A673 (cell line): ENCODE measurements around the gene CRYBG3. TPM values are rescaled to one million over a fixed set of nuclear protein-coding genes. Genes with fewer than 3 reads are reported as not detected.

Source experiments
- BruUV-seq: library from RNA; stranded (reverse); fragments of 400-500 nt; replicated peaks from 2 replicates; lab custom pipeline; 2021; lab: Mats Ljungman, UMichigan
- CTCF ChIA-PET: fragments of 300-600 bp; sonication (Branson Sonifier 250); formaldehyde crosslinking; loops from one replicate; lab custom pipeline; 2022; ENCODE audit warnings: antibody characterized with exemption; lab: Charles Lee
- POLR2A ChIA-PET: fragments of 300-600 bp; sonication (Branson Sonifier 250); formaldehyde crosslinking; loops from one replicate; lab custom pipeline; 2022; ENCODE audit warnings: antibody characterized with exemption; ENCODE audit not compliant: low non-redundant PET; lab: Charles Lee
- DNase-seq: peaks from one replicate; pipeline ENCODE4 v3.0.0-alpha.2; 2015; ENCODE audit warnings: low spot score
- H3K27ac ChIP-seq: fragments of 200-600 bp; sonication (generic); 2 replicates; pipeline ENCODE4 v1.5.1; 2016; ENCODE audit warnings: mixed run types, low read depth, mild to moderate bottlenecking, mixed read lengths, antibody characterized with exemption, low read length; ENCODE audit not compliant: poor library complexity, severe bottlenecking
- H3K27me3 ChIP-seq: fragments of 200-600 bp; sonication (generic); replicated peaks from 2 replicates; pipeline ENCODE4 v1.6.1; 2017; ENCODE audit warnings: mixed run types, low read depth, mild to moderate bottlenecking, mixed read lengths, antibody characterized with exemption, low read length; ENCODE audit not compliant: insufficient read depth, poor library complexity
- H3K36me3 ChIP-seq: fragments of 200-600 bp; sonication (generic); 2 replicates; pipeline ENCODE4 v1.6.1; 2016; ENCODE audit warnings: mixed run types, mild to moderate bottlenecking, mixed read lengths, antibody characterized with exemption, low read length; ENCODE audit not compliant: insufficient read depth, poor library complexity, severe bottlenecking
- H3K4me1 ChIP-seq: fragments of 200-600 bp; sonication (generic); 2 replicates; pipeline ENCODE4 v1.6.1; 2017; ENCODE audit warnings: mixed run types, mild to moderate bottlenecking, mixed read lengths, antibody characterized with exemption, low read length; ENCODE audit not compliant: insufficient read depth, poor library complexity, severe bottlenecking
- H3K4me3 ChIP-seq: fragments of 200-600 bp; sonication (generic); 2 replicates; pipeline ENCODE4 v1.5.1; 2016; ENCODE audit warnings: low read depth, mixed run types, mild to moderate bottlenecking, mixed read lengths, low read length; ENCODE audit not compliant: poor library complexity, severe bottlenecking
- H3K9me3 ChIP-seq: fragments of 200-600 bp; sonication (generic); 2 replicates; pipeline ENCODE4 v1.6.1; 2016; ENCODE audit warnings: mixed run types, low read depth, mild to moderate bottlenecking, mixed read lengths, antibody characterized with exemption, low read length; ENCODE audit not compliant: poor library complexity, severe bottlenecking
- EZH2 ChIP-seq: fragments of 200-600 bp; sonication (generic); IDR thresholded peaks from 2 replicates; pipeline ENCODE4 v1.6.1; 2017; ENCODE audit warnings: borderline replicate concordance, low read depth, mild to moderate bottlenecking, mixed read lengths, antibody characterized with exemption, low read length; ENCODE audit not compliant: poor library complexity, severe bottlenecking
- intact Hi-C: fragments of 100-400 bp; cut with micrococcal nuclease; formaldehyde crosslinking; loops from one replicate; pipeline ENCODE4 v1.10.0; 2022; ENCODE audit not compliant: unreplicated experiment
- total RNA-seq: library from RNA; stranded (reverse); gene quantifications from 2 replicates; pipeline ENCODE4 v1.2.3, GENCODE V29; 2021
- TF ChIP-seq, protein P1 (sequence below): fragments of 300-800, 200-600 bp; sonication (generic); conservative IDR thresholded peaks from 2 replicates; pipeline ENCODE4 v1.5.1; 2017; ENCODE audit warnings: low read depth, mild to moderate bottlenecking, antibody characterized with exemption, low read length, moderate library complexity, mixed read lengths

The CRYBG3 gene
- total RNA-seq, 1 experiment from 2014 or later: 8.6 TPM

DNA sequence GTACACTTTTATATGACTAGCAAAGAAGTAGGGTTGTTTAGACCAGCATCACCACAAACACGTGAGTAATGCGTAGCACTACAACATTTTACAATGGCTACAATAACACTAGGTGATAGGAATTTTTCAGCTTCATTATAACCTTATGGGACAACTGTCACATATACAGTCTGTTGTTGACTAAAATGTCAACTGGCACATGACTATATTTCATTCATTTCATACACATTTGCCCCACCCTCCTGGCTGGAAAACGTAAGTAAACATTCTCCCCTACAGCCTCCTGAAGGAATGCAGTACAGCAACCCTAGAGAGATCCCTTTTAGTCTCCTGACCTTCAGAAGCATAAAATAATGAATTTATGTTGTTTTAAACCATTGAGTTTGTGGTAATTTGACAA is 134.2 kb downstream of the CRYBG3 start:
- ChIA-PET POLR2A (interaction anchor here (0.6 kb wide), 1 partner anchor 60 kb away, joined by 3 read pairs; no protein-coding TSS in a partner anchor), CTCF (no interaction called here)
- no TSS peak for BruUV-seq
- TF ChIP-seq, protein P1, sequence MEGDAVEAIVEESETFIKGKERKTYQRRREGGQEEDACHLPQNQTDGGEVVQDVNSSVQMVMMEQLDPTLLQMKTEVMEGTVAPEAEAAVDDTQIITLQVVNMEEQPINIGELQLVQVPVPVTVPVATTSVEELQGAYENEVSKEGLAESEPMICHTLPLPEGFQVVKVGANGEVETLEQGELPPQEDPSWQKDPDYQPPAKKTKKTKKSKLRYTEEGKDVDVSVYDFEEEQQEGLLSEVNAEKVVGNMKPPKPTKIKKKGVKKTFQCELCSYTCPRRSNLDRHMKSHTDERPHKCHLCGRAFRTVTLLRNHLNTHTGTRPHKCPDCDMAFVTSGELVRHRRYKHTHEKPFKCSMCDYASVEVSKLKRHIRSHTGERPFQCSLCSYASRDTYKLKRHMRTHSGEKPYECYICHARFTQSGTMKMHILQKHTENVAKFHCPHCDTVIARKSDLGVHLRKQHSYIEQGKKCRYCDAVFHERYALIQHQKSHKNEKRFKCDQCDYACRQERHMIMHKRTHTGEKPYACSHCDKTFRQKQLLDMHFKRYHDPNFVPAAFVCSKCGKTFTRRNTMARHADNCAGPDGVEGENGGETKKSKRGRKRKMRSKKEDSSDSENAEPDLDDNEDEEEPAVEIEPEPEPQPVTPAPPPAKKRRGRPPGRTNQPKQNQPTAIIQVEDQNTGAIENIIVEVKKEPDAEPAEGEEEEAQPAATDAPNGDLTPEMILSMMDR: no peak
- TF ChIP-seq EZH2: no peak
- no peaks in the 10 kb centered on the region for H3K36me3 ChIP-seq
- no peak overlapping the region for H3K27ac ChIP-seq
- no peak for DNase-seq
- H3K4me1 ChIP-seq: peaks cover 8% of the 10 kb centered on the region
- no peaks in the 10 kb centered on the region for H3K9me3 ChIP-seq
- H3K27me3 ChIP-seq: no peaks in the 10 kb centered on the region
- no peak overlapping the region for H3K4me3 ChIP-seq
- intact Hi-C loops: no loop called here

DNA sequence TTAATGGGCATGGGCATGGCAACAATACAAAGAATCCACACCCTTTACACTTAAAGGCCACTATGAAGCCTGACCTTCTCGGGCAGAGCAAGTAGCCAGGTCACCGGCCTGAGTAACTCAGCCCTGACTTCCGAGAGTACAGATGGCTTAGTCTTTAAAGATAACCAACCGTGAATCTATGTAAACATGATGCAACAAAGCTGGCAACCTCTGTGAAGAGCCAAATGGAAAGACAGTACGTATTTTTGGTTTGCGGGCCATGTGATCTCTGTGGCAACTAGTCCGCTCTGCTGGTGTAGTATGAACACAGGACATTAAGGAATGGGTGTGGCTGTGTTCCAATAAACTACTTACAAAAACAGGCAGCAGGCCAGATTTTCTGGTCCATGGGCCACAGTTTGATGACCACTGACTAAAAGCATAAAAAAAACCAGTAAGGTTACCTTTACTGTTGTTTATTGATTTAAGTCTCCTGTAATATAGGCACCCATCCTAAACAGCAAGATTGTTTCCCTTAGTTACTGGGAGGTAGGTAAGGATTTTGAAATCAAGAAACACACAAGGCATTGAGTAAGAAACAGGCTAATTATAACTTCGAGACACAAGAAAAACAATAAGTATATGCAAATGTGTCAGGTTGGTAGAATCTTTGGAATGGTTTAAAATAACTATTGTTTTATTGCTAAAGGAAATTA is 136.0 kb downstream of the CRYBG3 start:
- TF ChIP-seq EZH2: no peak
- TF ChIP-seq, protein P1: no peak
- ChIA-PET POLR2A (interaction anchor here (0.7 kb wide), 1 partner anchor 12 kb away, joined by 3 read pairs; no protein-coding TSS in a partner anchor), CTCF (no interaction called here)
- Histone ChIP-seq H3K27me3 (no peaks in the 10 kb centered on the region), H3K27ac (no peak overlapping the region), H3K36me3 (no peaks in the 10 kb centered on the region), H3K4me1 (peaks cover 12% of the 10 kb centered on the region), H3K4me3 (no peak overlapping the region), H3K9me3 (no peaks in the 10 kb centered on the region)
- intact Hi-C loops: no loop called here
- no peak for DNase-seq
- BruUV-seq: no TSS peak

DNA sequence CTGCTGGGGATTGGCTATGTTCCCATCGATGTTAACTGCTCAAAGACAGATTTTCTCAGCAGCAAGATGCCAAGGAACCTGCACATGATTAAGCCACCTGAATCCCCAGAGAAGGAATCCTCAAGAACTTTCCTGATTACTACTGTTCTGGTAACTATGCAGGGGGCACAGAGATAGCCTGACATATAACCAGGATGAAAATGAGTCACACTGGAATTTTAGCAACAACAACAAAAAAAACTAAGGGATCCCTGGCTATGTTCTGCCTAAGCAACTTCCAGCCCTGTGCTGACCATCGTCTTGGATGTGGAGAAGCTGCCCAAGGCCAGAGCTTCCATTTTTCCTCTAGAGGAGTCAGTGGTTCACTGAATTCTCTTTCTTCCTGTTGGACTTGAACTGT is 136.6 kb downstream of the CRYBG3 start:
- Histone ChIP-seq H3K36me3 (no peaks in the 10 kb centered on the region), H3K4me3 (no peak overlapping the region), H3K4me1 (peaks cover 12% of the 10 kb centered on the region), H3K27ac (no peak overlapping the region), H3K27me3 (no peaks in the 10 kb centered on the region), H3K9me3 (no peaks in the 10 kb centered on the region)
- POLR2A ChIA-PET: no interaction called here
- CTCF ChIA-PET: no interaction called here
- intact Hi-C loops: no loop called here
- no peak for TF ChIP-seq EZH2
- TF ChIP-seq, protein P1: no peak
- no TSS peak for BruUV-seq
- no peak for DNase-seq
